GM21528 (cell line): ENCODE data around the gene ZNF638.

Experiments
- ATAC-seq: cut with Tn5 transposase; IDR thresholded peaks from one replicate; pipeline ENCODE4 v1.9.1; 2021; ENCODE audit warnings: mild to moderate bottlenecking, moderate library complexity; ENCODE audit not compliant: unreplicated experiment, low FRiP score

ZNF638 gene

DNA sequence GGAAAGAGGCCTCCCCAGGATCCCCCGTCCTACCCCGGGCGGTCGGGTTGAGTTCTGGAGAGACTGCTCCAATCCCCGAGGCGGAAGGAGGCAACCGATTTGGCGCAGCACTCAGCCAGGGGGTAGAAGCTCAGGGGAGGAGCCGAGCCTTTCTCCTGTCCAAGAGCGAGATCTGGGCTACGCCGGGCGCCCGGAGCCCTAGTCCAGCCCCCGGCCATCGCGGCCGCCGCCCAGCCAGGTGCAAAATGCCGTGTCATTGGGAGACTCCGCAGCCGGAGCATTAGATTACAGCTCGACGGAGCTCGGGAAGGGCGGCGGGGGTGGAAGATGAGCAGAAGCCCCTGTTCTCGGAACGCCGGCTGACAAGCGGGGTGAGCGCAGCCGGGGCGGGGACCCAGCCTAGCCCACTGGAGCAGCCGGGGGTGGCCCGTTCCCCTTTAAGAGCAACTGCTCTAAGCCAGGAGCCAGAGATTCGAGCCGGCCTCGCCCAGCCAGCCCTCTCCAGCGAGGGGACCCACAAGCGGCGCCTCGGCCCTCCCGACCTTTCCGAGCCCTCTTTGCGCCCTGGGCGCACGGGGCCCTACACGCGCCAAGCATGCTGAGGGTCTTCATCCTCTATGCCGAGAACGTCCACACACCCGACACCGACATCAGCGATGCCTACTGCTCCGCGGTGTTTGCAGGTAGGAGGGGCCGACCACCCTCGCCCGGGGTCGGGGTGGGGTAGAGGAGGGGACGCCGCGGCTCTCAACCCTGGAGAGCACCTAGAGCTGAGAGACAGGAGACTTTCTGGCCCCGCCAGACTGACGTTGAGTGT, 122.0 kb downstream of the ZNF638 start, which contains the start of gene DYSF:
DYSF (plus strand) TSS at position 158 of the 817 bp plus-strand sequence.
- ATAC-seq = no peak

DNA sequence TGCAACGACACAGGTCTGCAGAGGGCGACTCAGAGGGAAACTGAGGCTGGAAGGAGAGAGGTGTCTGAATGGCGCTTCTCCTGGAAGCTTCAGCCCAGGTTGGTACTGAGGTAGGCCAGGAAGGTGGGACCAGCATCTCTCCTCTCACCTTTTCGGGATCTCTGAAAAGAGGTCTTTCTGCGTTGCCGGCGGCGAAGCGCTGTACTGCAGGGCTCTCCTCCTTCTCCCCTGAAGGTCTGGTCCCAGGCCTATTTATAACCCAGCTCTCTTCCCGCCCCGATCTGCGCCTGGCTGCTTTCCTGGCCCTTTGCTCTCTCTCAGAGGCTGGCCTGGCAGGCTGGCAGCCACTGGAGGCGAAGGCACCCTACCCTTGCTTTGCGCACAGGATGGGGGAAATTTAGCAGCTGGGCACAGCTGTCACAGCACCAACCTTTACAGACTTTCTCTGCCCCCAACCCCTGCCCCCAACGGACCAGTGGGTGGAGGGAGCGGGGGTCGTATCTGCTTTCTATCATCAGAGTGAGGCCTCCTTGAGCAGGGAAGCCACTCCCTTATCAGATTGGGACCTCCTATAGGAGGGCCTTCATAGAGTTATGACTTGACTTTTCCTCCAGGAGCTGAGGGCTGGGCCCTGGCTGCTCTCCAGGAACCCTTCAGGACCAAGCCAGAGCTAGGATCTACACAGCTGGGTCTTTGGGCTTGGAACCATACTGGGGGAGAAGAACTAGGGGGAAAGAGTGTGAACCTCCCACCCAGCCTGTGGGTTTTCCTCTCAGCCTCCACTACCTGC, 122.8 kb downstream of the ZNF638 start:
- no peak for ATAC-seq

DNA sequence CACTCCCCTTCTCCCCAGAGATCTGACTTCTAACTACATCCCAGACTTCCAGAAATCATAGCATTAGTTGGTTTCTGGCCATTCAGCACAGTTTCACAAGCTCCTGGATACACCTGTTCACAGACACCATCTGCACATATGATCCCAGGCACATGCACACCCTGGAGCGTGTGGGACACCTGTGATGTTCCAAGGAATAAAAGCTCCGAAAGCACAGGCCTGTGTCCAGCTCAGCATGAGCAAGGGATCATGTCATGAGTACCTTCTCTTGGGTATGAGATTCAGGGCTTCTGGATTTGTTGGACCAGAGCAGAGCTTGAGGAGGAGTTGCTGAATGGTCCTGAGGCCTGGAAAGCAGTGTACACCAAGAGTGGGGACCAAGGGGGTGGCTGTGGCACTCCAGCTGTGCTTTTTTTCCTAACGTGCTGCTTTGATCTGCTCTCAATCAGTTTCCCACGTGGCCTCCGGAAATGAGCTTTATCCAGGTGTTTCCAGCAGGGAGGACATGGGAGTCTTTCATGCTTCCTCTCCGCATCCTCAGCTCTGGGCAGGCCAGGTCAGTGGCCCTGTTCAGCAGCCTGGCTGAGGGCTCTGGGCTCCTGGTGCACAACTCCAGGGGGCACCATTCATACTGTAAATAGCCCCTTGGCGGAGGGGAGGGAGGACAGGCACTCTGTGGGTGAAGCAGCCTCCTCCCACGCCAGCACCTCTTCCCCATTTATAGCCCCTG, 123.6 kb downstream of the ZNF638 start:
- no peak for ATAC-seq

DNA sequence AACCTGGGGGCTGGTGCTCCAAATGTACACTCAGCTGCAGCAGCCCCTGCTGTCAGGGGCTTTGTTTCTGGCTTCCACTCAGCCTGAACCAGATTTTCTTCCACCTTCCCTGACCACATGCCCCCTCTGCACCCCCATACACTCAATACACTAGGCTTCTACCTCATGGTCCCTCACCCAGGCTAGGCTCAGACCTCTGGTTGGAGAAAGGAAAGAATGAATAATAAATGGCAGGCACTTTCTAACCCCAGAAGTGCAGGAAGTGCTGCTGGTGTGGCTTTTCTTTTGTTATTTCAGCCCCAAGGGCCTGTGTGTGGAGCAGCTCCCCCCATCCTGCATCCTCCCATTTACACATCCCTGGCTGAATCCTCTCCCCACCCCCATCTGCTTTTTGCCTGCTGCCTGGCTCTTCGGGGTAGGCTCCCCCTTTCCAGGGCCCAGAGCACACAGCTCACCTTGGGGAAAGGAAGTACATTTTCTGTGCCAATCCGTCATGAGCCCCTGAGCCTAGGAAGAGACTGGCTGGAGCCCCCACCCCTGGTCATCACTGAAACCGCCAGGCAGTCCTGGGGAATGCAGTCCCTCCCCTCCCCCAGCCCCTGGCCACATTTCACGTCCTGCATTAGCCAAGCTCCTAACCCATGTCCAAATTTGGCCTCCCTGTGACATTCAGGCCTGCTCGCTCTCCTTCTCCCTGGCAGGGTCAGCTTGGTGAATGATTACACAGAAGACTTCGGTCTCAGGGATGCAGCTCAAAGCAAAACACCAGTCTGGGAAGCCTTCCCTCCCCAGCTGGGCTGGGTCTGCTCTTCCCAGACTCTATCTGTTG, 124.4 kb downstream of the ZNF638 start:
- ATAC-seq = no peak

DNA sequence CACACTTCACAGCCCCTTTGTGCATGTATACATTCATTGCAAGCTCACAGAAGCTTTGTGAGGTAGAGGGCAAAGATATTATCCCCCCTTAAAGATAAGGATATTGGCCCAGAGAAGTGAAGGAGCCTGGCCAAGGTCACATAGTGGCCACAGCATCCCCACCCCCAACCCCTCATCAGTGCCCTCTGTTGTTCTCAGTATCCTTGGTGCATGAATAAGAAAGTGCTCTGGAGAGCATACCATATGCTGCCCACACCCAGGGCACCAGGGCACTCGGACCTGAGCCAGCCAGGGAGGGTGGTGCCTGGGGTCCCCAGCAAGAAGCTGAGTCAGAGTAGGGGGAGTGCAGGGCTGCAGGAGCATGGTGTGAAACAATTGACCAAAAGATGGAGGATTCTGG, 125.0 kb downstream of the ZNF638 start:
- ATAC-seq = no peak

DNA sequence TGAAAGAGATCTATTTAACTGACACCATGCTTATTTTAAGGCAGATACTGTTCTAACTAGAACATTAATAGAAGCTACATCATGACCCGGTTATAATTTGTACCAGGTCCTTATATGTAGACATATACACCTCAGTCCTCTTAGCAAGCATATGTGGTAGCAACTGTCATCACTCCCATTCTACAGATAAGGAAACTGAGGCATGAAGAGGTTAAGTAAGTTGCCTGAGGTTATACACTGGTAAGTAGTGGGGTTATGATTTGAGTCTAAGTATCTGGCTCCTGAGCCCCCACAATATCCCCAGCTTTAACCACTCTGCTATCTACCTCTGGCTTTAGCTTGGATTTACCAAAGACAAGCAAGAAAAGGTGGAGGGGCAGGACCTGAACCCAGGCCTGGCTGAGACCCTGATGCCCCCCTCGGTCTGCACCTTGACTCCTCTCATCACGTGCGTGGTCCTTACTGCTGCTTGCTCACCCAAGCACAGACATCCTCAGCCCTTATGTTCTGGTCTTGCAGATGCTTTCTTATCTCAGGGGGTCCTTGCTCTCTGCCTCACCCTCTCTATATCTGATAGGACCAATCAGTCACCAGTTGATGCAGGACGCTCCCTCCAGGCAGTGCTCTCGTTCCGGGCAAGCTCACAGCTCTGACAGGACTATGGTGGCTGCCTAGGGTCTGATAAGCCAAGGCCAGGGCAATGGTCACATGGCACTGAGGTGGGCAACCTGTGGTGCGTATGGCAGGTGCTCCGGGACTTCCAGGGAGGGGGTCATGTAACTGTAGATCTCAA, 125.7 kb downstream of the ZNF638 start:
- ATAC-seq = no peak

DNA sequence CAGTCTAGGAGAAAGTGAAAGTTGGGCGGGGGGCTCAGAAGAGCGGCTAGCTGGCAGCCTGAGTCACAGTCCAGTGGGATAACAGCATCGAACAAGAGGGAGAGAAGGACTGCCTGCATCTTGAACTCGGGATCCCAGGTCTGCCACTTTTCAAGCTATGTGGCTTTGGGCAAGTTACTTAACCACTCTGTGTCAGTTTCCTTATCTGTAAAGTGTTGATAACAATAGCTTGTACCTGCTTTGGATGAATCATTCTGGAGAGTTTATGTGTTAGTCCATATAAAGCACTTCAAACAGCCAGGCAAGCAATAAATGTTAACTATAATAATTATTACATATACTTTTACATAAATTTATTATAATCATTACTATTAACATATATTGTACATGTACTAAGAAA, 126.3 kb downstream of the ZNF638 start:
- no peak for ATAC-seq

DNA sequence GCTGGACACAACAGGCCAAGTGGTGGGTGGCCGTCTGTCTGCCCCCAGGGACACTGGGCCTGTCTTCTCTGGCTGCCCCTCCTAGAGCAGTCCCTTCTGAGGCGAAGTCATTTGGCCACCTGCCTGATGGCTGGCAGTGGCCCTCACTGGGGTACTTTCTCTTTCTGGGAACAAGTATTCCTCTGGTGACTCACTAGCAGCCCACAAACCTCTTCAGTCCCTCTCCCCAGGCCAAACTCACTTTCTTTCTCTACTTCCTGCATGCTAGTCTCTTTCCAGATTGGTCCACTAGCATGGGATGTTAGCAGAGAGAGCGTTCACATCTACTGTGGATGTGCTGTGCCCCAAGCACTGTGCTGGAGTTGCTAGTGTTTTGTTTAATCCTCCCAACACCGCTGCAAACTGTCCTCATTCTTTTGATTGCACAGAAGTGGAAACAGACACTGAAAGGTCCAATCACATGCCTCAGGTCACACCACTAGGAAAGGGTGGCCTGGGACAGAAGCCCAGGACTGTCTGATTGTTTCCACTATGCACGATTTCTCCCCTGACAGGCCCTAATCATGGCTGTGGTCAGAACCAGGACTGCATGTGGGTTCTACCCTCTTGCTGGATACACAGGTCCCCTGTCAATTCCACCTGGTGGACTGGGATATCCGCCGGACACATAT, 127.0 kb downstream of the ZNF638 start:
- ATAC-seq = no peak

DNA sequence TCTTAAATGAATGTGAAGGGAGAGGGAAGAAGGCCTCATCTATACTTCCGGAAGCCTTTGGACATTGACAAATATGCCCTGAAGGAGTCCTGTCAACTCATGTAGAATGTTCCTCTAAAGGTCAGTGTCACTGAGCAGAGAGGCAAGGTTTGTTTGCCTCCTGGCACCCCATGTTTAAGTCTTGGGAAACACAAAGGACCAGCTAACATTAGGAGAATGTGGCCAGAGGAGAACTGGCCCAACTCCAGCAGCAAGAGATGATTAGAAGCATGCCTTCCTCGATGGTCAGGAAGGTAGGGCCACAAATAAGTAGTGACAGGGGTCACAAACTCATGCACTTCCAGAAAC, 127.5 kb downstream of the ZNF638 start:
- ATAC-seq = no peak

DNA sequence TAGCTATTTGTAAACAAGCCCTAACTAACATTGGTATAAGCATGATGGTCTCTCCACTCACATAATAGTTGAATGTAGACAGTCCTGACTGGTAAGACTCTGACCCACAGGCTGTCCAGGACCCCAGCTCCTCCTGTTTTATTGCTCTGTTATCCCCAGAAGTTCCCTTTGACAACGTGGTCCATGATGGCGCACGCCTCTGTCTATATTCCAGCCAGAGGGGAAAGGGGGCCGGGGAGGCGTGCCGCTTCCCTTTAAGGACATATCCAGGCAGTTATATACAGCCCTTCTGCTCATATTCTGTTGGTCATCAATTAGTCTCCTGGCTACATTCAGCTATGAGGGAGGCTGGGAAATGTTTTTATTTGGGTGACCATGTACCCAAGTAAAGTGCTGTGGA, 128.5 kb downstream of the ZNF638 start:
- ATAC-seq = no peak

DNA sequence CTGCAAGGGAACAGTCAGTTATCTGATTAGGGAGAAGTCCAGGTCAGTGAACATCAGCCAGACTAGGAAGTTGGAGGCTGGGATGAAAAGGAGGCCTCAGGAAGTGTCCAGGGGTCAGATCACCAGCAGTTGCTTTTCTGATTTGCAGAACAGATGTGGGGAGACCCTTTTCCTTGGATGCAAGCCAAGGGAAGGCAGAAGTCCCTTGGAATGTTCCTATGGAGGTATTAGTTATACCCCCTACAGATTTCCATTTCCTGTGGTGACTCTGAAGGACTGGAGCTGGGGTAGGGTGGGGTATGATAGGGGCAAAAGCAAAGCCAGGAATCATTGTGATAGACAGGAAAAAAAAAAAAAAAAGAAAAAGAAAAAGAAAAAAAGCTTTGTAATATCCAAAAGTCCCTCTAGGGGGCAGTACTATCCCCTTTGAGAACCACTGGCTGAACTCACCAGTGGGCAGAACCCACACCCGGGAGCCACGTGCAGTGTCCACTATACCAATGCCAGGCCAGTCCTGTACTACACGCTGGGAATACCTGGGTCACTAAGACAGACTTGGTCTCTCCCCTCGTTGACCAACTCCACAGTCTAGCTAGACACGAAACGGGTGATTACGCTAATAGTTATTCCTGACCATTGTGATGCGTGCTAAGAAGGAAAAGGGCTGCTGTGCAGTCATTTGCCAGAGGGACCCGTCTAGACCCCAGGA, 129.2 kb downstream of the ZNF638 start:
- no peak for ATAC-seq

DNA sequence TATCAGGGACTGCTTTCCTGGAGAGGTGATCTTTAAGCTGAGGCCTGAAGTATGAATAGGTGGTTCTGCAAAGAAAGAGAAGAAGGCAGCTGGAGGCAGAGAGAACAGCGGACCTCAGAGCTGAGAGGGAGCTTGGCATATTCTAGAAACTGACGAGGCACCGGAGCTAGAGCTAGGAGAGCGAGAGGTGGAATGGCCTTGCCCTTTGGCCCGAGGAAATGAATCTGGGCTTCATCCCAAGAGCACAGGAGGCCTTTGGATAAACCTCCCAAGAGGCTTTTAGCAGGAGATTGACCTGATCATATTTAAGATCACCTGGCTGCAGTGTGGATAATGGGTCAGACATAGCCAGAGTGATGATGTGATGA, 129.7 kb downstream of the ZNF638 start:
- ATAC-seq = no peak

DNA sequence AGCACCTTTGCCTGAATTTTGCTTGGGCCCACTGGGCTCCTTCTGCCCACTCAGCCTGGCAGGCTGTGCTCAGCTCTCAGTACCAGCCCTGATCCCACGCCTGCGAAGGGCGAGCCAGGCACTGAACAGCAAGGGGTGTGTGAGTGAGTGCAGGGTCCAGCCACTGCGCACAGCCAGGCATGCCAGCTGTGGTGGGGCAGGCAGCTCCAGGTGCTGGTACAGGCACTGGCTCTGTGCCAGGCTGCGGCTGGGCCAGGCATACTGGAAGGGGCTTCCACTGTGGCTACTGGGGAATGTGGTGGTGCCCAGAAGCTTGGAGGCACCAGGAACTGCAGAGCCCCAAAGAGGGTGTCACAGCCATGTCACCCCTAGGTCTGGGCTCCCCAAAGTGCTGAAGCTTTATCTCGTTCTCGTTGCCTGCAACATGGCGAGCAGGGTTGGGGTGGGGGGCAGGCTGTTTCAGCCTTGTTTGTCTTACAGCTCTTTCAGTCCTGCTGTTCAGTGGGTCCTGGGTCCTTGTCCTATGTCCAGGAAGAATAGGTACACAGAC, 130.5 kb downstream of the ZNF638 start:
- ATAC-seq = no peak

DNA sequence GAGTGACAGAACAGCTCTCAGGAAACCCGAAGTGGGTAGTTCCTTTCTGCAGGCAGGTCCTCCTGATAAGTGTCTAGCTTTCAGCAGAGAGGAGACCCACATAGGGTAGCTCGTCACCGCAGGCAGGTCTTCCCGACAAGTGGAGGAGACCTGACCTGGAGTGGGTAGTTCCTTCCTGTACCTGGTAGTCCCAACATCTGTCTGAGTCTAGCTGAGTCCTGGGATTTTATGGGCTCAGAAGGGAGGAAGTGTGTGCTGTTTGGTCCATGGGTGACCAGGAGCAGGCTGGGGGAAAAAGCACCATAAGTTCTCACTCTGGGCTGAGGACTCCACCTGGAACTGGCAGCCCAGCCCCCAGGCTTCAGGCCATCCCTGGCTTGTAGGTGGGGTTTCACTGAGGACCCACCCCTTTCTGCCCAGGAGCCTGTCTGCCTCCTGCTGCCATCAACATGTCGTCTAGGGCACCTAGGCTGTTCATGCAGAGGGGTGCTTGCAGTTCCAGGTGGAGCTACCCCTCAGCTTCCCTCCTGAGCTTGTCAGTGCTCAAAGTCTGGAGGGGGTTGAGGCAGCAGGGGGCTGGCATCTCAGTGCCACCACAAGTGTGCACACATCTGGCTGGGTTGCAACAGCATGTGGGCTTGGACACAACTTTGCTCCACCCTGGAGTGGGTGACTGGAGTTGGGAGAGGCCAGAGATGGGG, 131.2 kb downstream of the ZNF638 start:
- no peak for ATAC-seq

DNA sequence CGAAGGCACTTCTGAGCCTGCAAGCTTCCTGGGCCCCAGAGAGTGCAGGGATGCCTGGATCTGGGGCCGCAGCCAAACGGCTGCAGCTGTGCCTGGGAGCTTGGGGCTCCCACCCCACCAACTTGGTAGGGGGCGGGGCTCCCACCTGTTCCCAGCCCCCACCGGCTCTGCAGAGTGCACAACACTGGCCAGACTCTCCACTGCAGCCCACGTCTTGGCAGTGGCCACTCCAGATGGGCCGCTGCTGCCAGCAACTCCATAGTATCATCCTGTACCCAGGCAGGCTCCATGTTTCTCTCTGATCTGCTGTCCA, 131.7 kb downstream of the ZNF638 start:
- ATAC-seq = no peak

DNA sequence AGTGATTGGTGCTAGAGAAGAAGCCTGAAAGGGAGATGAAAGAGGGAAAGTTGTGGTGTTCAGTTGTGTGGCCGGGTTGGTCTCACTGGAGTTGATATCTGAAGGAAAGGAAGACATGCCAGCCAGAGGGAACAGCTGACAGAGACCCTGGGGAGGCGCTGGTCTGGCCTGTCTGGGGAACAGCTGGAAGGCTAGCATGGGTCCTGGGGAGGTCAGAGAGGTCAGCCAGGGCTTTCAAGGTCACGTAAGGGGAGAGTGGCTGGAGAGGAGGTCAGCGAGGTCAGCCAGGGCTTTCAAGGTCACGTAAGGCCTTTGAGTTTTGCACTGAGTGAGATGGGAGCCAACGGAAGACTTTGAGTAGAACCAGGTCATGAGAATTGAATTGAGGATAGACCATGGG, 132.8 kb downstream of the ZNF638 start:
- ATAC-seq = no peak

DNA sequence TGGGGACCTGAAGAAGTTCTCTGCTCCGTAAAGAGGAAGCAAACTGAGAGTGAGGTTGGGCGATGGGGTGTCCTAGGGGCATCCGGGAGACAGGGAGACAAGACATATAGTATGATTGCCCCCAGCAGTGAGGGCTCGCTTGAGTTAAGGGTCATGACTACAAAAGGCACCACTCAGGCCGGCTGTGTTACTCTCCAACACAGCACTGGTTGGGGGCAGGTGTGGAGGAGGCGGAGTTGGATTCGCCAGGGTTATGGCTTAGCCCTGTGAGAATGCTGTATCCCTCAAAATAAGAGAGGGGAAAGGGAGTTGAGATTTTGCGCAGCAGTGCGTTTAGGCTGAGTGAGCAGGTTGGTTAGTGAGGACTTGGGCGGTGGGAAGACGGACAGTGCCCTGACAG, 133.8 kb downstream of the ZNF638 start:
- ATAC-seq = no peak

DNA sequence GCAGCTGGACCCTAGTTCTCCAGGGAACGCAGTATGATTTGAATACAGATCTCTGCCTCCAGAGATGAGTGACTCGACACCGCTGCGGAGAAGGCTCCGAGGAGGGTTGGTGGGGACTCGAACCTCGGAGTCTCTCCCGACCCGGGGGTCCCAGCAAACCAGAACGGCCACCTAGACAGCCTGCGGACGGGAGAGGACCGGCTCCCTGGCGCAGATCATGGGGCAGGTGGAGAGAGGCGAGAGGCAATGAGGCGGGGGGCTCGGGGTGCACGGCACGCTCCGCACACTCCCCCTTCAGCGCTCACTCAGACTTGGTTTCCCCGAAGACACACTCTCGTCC, 134.3 kb downstream of the ZNF638 start:
- no peak for ATAC-seq
